ENCODE results near the gene M1AP.
A peak's percentile ranks its signal among the peaks of the same experiment; 100 is the strongest.
"Not testable (repeated sequence)": the region's sequence is repeated elsewhere in the genome, so short reads cannot be mapped to it uniquely, and the experiment has no call there.

M1AP gene

GRCh38 chr2:74564222-74564621 lies 83.9 kb downstream of the M1AP start:
- peak; percentile 79 for DNase-seq (ENCODE audit: low read depth)

- peak; percentile 24 for DNase-seq (ENCODE audit: low read depth)
Measured at GRCh38 chr2:74562126-74562775, 85.9 kb downstream of the M1AP start.

- not testable (repeated sequence) for DNase-seq (ENCODE audit: low read depth)
Measured at GRCh38 chr2:74561022-74561421, 87.1 kb downstream of the M1AP start.

- DNase-seq (ENCODE audit: low read depth), result peak; percentile 10
Measured at GRCh38 chr2:74560591-74560990, 87.5 kb downstream of the M1AP start.

GRCh38 chr2:74559912-74560311 lies 88.2 kb downstream of the M1AP start:
- no peak for DNase-seq (ENCODE audit: low read depth)

GRCh38 chr2:74558284-74559230 lies 89.6 kb downstream of the M1AP start:
- DNase-seq (ENCODE audit: low read depth), result no peak

- DNase-seq (ENCODE audit: low read depth), result no peak
Measured at GRCh38 chr2:74556831-74557370, 91.2 kb downstream of the M1AP start.

- no peak for DNase-seq (ENCODE audit: low read depth)
Measured at GRCh38 chr2:74556159-74556558, 92.0 kb downstream of the M1AP start.

- no peak for DNase-seq (ENCODE audit: low read depth)
Measured at GRCh38 chr2:74555610-74556103, 92.5 kb downstream of the M1AP start.

GRCh38 chr2:74554820-74555531 lies 93.2 kb downstream of the M1AP start:
- peak; percentile 52 for DNase-seq (ENCODE audit: low read depth)

GRCh38 chr2:74553892-74554819 lies 94.0 kb downstream of the M1AP start, which contains the start of the genes DOK1 and LOXL3:
Gene DOK1 (plus strand): TSS chr2:74554720. CDS start chr2:74554755, 35 bp downstream.
Gene LOXL3 (minus strand): TSS chr2:74553942. CDS start chr2:74552634, 1,308 bp downstream.
- peak; percentile 96 for DNase-seq (ENCODE audit: low read depth)

- peak; percentile 54 for DNase-seq (ENCODE audit: low read depth)
Measured at GRCh38 chr2:74552914-74553811, 95.0 kb downstream of the M1AP start.

- DNase-seq (ENCODE audit: low read depth), result peak; percentile 51
Measured at GRCh38 chr2:74551942-74552913, 95.9 kb downstream of the M1AP start.

- no peak for DNase-seq (ENCODE audit: low read depth)
Measured at GRCh38 chr2:74551530-74551929, 96.6 kb downstream of the M1AP start.

- DNase-seq (ENCODE audit: low read depth), result peak; percentile 52
Measured at GRCh38 chr2:74550231-74550630, 97.9 kb downstream of the M1AP start.

GRCh38 chr2:74548900-74549826 lies 99.0 kb downstream of the M1AP start:
- DNase-seq (ENCODE audit: low read depth), result peak; percentile 65

GRCh38 chr2:74548285-74548899 lies 99.7 kb downstream of the M1AP start:
- DNase-seq (ENCODE audit: low read depth), result no peak

Measured in EH (cell line).